Stimulated activated CD4-positive, alpha-beta T cell treated with anti-CD3 and anti-CD28 coated beads, Interleukin-1b, Interleukin-23, amount 100 ng/mL, for 48 hours (primary cell): Measurements from ENCODE around the gene IKZF1.

ENCODE experiments used
- DNase-seq: peaks from one replicate; pipeline ENCODE4 v3.0.0-alpha.2; 2020

The IKZF1 gene

DNA sequence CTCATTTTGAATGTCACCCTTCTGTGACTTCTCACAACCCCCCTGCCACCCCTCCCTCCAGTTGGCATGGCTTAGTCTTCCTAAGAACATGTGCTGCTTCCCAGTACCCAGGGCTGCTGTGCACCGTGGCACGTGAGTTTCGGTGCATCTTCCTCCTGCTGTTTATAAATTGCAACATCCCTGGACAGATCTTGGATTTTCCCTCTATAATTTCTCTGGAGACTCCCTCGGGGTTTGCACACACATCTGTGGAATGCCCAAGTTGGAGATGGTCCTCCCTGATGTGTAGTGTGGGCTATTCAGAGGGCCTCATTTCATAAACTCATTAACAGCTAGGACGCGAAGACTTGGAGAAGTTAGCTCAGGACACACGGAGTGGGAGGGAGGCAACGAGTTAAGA, 52.9 kb downstream of the IKZF1 start:
- no peak for DNase-seq

GRCh38 chr7:50358041-50358705, 53.7 kb downstream of the IKZF1 start:
- peak; percentile 21 for DNase-seq

DNA sequence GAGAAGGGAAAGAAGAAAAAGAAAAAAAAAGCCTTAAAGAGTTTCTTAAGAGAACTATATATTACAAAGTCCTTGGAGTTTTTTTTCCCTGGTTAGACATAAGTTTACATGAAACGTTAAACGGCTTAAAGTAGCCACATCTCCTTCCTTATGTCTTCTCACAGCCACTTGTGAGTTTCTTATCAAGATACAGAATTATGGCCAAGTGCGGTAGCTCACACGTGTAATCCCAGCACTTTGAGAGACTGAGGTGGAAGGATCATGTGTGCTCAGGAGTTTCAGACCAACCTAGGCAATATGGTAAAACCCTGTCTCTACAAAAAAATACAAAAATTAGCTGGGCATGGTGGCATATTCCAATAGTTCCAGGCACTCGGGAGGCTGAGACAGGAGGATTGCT, 54.3 kb downstream of the IKZF1 start:
- no peak for DNase-seq

DNA sequence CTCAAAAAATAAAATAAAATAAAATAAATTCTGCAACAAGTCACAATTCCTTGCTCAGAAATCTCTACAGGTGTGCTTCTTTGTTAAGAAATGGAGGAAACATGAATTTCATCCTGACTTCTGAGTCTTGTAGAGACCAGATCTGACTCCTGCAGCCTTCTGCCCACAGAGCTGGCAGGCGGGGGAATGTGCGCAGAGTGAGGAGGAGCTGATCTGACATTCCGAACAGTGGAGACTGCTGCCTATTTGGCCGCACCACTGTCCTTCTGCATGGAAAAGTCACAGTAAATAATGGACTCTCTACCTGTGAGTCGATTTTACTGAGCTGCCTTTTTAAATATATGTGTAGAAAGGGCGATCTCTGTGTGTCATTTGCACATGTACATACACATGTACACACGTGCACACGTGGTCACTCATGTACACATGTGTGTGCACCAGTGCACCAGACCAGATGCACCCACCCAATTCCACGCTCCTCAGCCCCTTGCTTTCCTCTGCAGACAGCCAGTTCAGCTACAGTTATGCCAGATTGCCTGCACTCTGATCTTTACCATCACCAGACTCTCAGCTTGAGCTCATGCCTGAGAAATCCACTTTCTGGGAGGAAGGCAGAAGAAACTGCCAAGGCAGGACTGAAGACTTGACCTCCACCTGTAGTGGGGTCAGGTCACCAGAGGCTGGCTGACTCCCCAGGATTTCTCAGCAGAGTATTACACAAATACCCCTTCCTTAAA, 54.9 kb downstream of the IKZF1 start:
- DNase-seq = no peak

DNA sequence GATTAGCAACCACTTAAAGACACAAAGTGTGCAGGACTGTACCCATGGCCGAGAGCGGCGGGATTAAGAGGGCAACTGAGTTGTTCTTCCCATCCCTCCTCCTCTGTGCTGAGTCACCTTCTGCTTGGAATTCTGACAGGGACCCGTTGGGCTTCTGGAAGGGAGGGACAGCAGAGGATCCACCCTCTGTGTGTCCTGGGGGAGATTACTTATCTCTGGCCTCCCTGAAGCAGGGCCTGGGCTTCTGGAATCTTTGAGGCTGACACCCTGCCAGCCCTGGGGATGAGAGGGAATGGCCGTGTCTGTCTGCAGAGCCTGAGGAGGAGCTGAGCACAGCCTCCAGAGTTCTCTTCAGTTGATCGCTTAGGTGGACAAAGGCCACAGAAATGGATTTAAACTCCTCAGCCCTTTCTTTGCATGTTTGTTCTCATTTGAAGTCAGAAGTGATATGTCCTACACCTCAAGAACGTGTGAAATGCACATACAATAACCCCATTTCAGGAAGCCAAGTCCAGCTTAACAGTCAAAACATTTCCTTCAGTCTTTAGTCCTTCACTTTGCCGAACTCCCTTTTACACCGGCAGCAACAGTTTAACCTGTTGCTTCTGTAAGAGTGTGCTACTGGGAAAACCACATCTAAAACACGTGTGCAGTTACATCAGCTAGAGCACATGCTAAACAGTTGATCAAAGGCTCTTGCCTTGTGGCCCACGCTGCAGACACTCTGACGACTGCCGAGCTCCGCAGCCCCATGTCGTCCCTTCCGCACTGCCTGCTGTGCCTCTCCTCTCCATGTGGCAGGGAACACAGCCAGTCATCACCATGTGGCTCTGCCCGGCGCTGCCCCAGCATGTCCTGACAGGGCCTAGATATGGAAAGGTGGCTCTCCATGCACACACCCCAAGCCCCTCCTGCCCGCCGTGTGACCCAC, 55.7 kb downstream of the IKZF1 start:
- DNase-seq = peak; percentile 91

DNA sequence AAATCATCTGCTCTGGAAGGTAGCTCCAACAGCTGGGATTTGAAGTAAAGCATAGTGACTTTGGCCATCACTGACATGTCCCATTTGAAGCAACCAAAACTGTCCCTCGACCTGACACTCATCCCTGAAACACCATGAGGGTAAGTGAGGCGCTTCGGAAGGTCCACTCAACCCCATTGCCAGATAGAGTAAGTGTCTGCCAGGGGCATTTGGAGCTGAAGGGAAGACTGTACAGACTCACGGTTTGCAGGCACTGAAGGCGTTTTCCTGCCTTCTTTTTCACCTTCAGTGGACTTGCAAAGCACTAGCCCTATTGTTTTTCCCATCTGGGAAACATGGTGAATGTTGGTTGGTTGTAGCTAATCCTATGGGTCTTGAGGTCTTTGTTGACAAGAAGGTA, 57.6 kb downstream of the IKZF1 start:
- DNase-seq = no peak

DNA sequence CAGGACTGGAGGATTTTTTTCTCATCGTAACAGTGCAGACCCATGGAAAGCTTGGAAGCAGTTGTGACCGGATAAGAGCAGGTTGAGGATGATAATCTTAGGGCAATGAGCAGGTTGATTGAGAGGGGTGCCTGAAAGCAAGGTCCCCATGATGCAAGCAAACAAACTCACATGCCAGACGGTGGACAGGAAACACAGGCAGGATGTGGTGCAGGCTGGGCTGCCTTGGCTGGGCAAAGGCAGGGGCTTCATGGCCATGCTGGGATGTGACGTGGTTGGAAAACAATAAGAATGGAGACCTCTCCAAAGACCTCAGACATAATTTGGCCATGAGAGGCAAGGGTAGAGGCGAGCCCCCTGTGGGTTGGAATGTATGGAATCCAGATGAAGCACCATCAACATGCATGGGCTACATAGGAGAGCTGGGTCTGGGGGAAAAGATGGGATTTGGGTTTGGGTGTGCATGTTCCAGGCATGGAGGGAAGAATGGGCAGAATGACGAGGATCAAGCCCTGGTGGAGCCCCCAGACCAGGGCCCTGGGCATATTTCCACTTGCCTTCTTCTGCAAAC, 58.3 kb downstream of the IKZF1 start:
- DNase-seq = peak; percentile 33

- peak; percentile 36 for DNase-seq
These were observed 59.0 kb downstream of the IKZF1 start for GRCh38 chr7:50363327-50364060.

GRCh38 chr7:50364645-50365044, 60.1 kb downstream of the IKZF1 start:
- DNase-seq = no peak

DNA sequence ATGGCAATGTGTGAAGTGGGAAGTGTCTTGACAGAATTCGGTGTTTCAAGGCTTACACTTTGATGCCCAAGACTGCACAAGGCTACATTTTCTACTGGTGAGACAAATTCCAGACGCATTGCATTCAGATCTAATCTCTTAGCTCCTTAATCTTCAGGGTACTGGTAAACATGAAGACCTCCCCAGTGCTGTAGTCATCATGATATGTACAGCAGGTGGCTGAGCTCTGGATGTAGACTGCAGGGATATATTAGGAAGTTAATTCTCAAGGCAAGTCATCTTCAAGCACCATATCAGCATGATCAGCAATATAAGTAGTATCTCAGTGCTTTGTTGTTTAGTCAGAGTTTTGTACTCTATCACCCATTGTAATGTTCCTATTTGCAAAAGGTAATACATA, 61.8 kb downstream of the IKZF1 start:
- no peak for DNase-seq

- peak; percentile 60 for DNase-seq
These were observed 62.6 kb downstream of the IKZF1 start for GRCh38 chr7:50367100-50367499.

DNA sequence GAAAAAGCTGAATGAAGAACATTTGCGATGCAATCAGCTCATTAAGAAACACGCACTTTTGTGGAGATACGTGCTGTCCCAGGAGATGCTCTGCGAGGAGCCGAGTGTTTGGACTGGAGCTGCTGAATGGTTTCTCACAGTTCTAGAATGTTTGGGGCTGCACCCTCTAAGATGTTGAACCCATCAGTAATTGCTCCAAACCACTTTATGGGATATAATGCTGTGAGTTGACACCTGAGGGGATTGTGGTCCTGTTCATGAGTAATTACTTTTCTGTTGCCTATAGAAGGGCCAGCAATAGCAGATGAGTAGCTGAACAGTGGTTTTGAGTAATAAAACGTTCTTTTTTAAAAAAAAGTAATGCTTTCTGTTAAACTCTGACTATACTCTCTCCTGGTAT, 63.1 kb downstream of the IKZF1 start:
- DNase-seq = no peak

DNA sequence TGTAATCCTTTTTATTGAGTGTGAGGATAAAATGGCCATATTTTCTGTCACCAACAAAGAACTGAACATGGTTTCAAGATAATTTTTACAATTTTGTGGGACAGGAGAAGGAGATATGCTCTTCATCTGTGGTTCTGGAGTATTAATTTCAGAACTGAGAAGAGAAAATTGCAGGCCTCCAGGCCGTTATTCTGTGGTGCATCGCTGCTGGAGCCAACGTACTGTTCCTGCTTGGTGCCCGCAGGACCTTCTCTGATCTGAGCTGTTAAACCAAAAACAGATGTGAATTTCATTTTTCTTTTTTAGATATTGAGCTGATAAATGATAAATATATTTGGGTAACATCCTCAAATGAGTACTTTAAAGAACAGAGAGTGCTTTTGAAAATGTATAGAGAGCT, 63.9 kb downstream of the IKZF1 start:
- no peak for DNase-seq

DNA sequence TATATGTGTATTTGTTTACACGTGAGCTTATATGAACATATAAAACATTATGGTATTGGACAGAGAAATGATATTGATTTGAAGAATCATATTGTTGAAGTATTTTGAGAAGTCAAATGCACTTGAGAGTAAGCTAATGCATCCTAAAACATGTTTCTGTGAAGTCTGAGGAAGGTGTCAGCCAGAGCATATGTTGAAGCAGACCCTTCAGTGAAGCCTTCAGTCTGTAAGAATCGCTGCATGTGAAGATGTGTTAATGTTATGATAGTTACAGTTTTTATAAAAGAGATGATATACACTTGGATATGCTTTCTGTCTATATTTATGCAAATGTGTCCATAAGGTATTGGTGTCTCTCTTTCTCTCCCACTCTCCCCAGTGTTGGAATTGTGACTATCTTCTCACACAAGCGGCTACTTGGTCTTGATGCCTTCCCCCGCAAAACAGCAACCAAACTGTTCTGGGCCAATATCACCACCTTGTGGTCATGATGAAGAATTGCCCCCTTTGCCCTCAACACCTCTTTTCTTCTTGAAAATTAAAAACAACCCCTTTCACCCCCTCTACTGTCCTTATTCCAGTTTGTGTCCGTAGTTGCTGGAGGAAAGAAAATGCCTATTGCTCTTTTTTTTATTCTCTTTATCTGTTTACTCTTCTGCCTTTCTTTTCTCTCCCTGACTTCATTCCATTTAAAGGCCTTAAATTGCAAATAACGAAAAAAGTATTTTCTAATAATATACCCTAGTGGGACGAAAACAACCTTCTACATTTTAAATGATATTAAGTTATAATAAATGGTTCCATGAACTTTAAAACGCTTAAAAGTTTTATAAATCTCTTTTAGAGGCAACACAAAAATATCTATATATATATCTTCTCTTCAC, 64.9 kb downstream of the IKZF1 start:
- no peak for DNase-seq

- DNase-seq = no peak
These were observed 66.4 kb downstream of the IKZF1 start for GRCh38 chr7:50370884-50371283.

DNA sequence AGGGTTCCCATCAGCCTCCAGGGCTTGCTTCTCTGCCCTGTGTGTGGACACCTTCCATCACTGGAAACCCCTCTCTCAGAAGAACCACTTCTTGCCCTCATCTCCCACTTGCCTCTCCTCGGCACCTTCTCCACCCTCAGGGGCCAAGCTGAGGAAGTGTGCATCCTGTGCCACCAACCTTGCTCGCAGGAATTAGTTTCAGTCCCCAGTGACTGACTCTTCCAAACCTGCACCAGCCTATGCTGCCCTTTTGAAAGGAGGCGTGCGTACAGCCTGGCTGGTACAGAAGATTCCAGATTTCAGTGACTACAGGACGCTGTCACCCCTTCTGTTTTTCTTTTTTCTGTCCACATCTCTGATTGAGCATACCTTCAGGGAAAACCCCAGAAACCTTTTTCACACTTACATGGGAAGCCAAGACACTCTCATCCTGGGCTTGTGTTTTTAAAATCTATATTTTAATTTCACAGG, 67.1 kb downstream of the IKZF1 start:
- DNase-seq = no peak

DNA sequence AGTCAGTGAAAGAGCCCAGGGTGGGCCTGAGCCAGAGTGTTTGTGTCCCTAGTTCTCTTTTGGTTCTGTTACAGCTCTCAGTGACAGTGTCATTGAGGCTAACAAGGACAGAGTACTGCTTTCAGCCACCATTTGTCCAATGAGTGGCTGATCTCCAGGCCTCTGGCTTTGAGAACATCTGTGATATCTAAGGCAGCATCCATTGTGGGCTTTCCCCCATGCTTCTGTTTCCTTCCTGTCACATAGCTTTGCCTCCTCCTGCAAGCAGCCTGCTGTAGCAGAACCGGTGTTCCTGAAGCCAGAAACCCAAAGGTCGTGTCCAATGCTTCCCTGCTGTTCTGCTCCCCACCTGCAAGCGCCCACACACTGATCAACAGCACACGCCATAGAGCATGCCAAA, 68.4 kb downstream of the IKZF1 start:
- no peak for DNase-seq

GRCh38 chr7:50376056-50376820, 71.7 kb downstream of the IKZF1 start:
- no peak for DNase-seq

- DNase-seq = no peak
These were observed 72.8 kb downstream of the IKZF1 start for GRCh38 chr7:50377356-50377755.

- no peak for DNase-seq
These were observed 74.6 kb downstream of the IKZF1 start for GRCh38 chr7:50379082-50379481.

GRCh38 chr7:50379539-50379938, 75.0 kb downstream of the IKZF1 start:
- DNase-seq = no peak
